ENCODE results near the gene THSD7A.

DNA sequence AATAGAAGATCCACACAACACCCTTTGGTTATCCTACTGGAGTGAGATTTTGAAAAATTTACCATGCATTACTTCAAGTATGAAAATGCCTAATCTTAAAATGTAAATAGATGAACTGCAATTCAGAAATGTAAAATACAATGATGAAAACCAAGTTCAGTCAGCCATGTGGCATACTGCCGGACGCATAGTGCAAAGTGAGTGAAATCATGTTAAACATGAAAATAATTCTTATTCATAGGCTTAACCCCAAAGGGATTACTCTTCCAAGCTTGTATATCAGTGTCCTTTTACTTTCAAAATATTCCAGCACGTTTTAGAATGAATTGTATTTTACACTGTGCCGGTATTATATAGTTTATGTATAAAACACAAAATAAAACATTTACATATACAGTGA is 99.8 kb downstream of the THSD7A start:
- TF ChIP-seq, protein P1, sequence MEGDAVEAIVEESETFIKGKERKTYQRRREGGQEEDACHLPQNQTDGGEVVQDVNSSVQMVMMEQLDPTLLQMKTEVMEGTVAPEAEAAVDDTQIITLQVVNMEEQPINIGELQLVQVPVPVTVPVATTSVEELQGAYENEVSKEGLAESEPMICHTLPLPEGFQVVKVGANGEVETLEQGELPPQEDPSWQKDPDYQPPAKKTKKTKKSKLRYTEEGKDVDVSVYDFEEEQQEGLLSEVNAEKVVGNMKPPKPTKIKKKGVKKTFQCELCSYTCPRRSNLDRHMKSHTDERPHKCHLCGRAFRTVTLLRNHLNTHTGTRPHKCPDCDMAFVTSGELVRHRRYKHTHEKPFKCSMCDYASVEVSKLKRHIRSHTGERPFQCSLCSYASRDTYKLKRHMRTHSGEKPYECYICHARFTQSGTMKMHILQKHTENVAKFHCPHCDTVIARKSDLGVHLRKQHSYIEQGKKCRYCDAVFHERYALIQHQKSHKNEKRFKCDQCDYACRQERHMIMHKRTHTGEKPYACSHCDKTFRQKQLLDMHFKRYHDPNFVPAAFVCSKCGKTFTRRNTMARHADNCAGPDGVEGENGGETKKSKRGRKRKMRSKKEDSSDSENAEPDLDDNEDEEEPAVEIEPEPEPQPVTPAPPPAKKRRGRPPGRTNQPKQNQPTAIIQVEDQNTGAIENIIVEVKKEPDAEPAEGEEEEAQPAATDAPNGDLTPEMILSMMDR (IDR thresholded peaks at IDR 0.05; ENCODE audit: poor library complexity) = no peak
- TF ChIP-seq EZH2phosphoT487 (IDR thresholded peaks at IDR 0.05; ENCODE audit: low read depth, severe bottlenecking, unreplicated experiment) = no peak

Measured in hepatocyte (in vitro differentiated cells).